ENCODE data around the gene MFSD12. TPM values are rescaled to one million over a fixed set of nuclear protein-coding genes. Genes with fewer than 3 reads are reported as not detected.

MFSD12 gene
- polyA plus RNA-seq, 1 donor from 2014 or later, result 38.5 TPM

DNA sequence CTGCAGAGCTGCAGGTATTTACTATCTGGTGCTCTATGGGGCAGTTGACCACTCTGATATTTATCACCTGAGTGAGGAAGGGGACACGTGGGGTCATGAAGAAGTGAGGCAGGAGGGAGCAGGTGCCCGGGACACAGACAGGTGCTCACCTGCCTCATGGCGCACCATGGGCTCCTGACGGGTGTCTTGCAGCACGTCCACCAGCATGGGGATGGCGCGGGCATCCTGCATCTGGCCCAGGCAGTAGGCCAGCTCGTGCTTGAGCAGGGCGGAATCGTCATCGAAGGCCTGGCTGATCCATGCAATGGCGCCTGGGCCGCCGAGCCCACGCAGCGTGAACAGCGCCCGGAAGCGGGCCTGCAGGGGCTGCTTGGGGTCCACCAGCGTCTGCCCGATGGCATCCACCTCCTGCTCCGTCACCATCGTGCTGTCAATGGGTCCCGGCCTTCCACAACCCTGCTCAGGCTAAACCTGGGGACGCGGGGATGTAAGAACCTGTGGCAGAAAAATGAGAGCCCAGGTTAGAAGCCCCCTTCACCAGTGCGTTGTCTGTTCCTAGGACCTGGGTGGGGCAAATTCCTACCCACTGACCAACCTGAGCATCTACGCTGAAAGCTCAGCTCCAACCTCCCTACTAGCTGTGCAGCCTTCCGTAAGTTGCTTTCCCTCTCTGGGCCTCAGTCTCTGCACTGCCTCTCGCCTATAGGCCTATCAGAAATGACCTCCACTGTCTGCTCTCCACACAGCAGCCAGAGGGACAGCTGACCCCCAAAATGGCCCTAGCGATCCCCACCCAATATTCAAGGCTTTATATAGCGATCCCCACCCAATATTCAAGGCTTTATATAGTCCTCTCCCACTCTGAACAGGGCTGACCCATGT lies 60.8 kb downstream of the MFSD12 start:
- Histone ChIP-seq H2AFZ (ENCODE audit: low read depth, low read length) (no peak overlapping the region), H3K9me3 (ENCODE audit: low read length) (no peaks in the 10 kb centered on the region), H3K9me2 (ENCODE audit: insufficient read depth, low read length) (no peaks in the 10 kb centered on the region), H3K36me3 (ENCODE audit: insufficient read depth, low read length) (no peaks in the 10 kb centered on the region), H4K20me1 (ENCODE audit: insufficient read depth) (no peaks in the 10 kb centered on the region), H3K27me3 (ENCODE audit: insufficient read depth, low read depth, low read length) (no peaks in the 10 kb centered on the region), H3K27ac (ENCODE audit: low read length) (no peak overlapping the region), H3K4me2 (ENCODE audit: low read length) (no peak overlapping the region), H3K9ac (ENCODE audit: low read length) (no peak overlapping the region), H3K4me3 (ENCODE audit: low read length) (no peak overlapping the region), H3K79me2 (replicated peaks; ENCODE audit: insufficient read depth, low read length) (peaks cover 15% of the 10 kb centered on the region), H3F3A (ENCODE audit: insufficient read depth, low read length, poor library complexity, severe bottlenecking) (no peaks in the 10 kb centered on the region)
- TF ChIP-seq SMC3 (conservative IDR thresholded peaks at IDR 0.05; ENCODE audit: poor library complexity) (no peak), POLR2AphosphoS5 (IDR thresholded peaks at IDR 0.05) (no peak), RAD21 (conservative IDR thresholded peaks at IDR 0.05) (no peak), TAF1 (IDR thresholded peaks at IDR 0.05; ENCODE audit: low read depth) (no peak), EP300 (conservative IDR thresholded peaks at IDR 0.05; ENCODE audit: poor library complexity, severe bottlenecking) (no peak), EZH2 (IDR thresholded peaks at IDR 0.05; ENCODE audit: borderline replicate concordance, insufficient read depth, low read length, poor library complexity, severe bottlenecking) (no peak), MXI1 (conservative IDR thresholded peaks at IDR 0.05; ENCODE audit: poor library complexity, severe bottlenecking) (no peak)
- TF ChIP-seq, protein P1, sequence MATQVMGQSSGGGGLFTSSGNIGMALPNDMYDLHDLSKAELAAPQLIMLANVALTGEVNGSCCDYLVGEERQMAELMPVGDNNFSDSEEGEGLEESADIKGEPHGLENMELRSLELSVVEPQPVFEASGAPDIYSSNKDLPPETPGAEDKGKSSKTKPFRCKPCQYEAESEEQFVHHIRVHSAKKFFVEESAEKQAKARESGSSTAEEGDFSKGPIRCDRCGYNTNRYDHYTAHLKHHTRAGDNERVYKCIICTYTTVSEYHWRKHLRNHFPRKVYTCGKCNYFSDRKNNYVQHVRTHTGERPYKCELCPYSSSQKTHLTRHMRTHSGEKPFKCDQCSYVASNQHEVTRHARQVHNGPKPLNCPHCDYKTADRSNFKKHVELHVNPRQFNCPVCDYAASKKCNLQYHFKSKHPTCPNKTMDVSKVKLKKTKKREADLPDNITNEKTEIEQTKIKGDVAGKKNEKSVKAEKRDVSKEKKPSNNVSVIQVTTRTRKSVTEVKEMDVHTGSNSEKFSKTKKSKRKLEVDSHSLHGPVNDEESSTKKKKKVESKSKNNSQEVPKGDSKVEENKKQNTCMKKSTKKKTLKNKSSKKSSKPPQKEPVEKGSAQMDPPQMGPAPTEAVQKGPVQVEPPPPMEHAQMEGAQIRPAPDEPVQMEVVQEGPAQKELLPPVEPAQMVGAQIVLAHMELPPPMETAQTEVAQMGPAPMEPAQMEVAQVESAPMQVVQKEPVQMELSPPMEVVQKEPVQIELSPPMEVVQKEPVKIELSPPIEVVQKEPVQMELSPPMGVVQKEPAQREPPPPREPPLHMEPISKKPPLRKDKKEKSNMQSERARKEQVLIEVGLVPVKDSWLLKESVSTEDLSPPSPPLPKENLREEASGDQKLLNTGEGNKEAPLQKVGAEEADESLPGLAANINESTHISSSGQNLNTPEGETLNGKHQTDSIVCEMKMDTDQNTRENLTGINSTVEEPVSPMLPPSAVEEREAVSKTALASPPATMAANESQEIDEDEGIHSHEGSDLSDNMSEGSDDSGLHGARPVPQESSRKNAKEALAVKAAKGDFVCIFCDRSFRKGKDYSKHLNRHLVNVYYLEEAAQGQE (IDR thresholded peaks at IDR 0.05; ENCODE audit: borderline replicate concordance), result no peak
- TF ChIP-seq, protein P2, sequence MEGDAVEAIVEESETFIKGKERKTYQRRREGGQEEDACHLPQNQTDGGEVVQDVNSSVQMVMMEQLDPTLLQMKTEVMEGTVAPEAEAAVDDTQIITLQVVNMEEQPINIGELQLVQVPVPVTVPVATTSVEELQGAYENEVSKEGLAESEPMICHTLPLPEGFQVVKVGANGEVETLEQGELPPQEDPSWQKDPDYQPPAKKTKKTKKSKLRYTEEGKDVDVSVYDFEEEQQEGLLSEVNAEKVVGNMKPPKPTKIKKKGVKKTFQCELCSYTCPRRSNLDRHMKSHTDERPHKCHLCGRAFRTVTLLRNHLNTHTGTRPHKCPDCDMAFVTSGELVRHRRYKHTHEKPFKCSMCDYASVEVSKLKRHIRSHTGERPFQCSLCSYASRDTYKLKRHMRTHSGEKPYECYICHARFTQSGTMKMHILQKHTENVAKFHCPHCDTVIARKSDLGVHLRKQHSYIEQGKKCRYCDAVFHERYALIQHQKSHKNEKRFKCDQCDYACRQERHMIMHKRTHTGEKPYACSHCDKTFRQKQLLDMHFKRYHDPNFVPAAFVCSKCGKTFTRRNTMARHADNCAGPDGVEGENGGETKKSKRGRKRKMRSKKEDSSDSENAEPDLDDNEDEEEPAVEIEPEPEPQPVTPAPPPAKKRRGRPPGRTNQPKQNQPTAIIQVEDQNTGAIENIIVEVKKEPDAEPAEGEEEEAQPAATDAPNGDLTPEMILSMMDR (IDR thresholded peaks at IDR 0.05; ENCODE audit: poor library complexity, severe bottlenecking), result no peak

GRCh38 chr19:3494559-3494958 lies 62.8 kb downstream of the MFSD12 start:
- Histone ChIP-seq H3K27ac (ENCODE audit: low read length) (no peak overlapping the region), H3K9ac (ENCODE audit: low read length) (no peak overlapping the region)

More at GRCh38 chr19:3494559-3494958, 62.8 kb downstream of the MFSD12 start:
- Histone ChIP-seq H3K9me2 (ENCODE audit: insufficient read depth, low read length) (no peaks in the 10 kb centered on the region), H3K4me3 (ENCODE audit: low read length) (no peak overlapping the region), H3K9me3 (ENCODE audit: low read length) (no peaks in the 10 kb centered on the region), H3K36me3 (ENCODE audit: insufficient read depth, low read length) (no peaks in the 10 kb centered on the region), H3K79me2 (replicated peaks; ENCODE audit: insufficient read depth, low read length) (peaks cover 8% of the 10 kb centered on the region), H2AFZ (ENCODE audit: low read depth, low read length) (no peak overlapping the region), H3K27me3 (ENCODE audit: insufficient read depth, low read depth, low read length) (no peaks in the 10 kb centered on the region), H3F3A (ENCODE audit: insufficient read depth, low read length, poor library complexity, severe bottlenecking) (no peaks in the 10 kb centered on the region), H4K20me1 (ENCODE audit: insufficient read depth) (no peaks in the 10 kb centered on the region), H3K4me2 (ENCODE audit: low read length) (no peak overlapping the region)
- TF ChIP-seq POLR2AphosphoS5 (IDR thresholded peaks at IDR 0.05) (no peak), TAF1 (IDR thresholded peaks at IDR 0.05; ENCODE audit: low read depth) (no peak), EZH2 (IDR thresholded peaks at IDR 0.05; ENCODE audit: borderline replicate concordance, insufficient read depth, low read length, poor library complexity, severe bottlenecking) (no peak)
- TF ChIP-seq, protein P2 (IDR thresholded peaks at IDR 0.05; ENCODE audit: poor library complexity, severe bottlenecking), result no peak

Small RNA genes lying within 50 kb of the gene (small RNA-seq; reads per million reads assigned to genes)
- 0 reads per million in 3 experiments for gene AC005786.1
- gene RF00212, result 0 reads per million in 3 experiments

Other genes with a start within 250 kb of the MFSD12 start
- gene NFIC, start 191.0 kb downstream of the MFSD12 start, polyA plus RNA-seq, result 0.18 and 0.24 TPM in 2 replicates
- not detected in 2 replicates for gene SMIM24, start 77.1 kb downstream of the MFSD12 start, polyA plus RNA-seq
- gene SMIM44, start 74.1 kb downstream of the MFSD12 start, polyA plus RNA-seq, result not detected in 2 replicates
- 18.9 and 20.3 TPM in 2 replicates for gene DOHH, start 56.9 kb downstream of the MFSD12 start, polyA plus RNA-seq
- gene FZR1, start 51.3 kb downstream of the MFSD12 start, polyA plus RNA-seq, result 55.7 and 62.8 TPM in 2 replicates
- 1.2 TPM in 1 of 2 replicates, not detected in the other for gene TEKTIP1, start 18.4 kb downstream of the MFSD12 start, polyA plus RNA-seq
- 17.3 and 22.6 TPM in 2 replicates for gene HMG20B, start 15.4 kb upstream of the MFSD12 start, polyA plus RNA-seq
- gene GIPC3, start 27.9 kb upstream of the MFSD12 start, polyA plus RNA-seq, result not detected in 2 replicates
- gene TBXA2R, start 49.3 kb upstream of the MFSD12 start, polyA plus RNA-seq, result not detected in 2 replicates
- gene CACTIN, start 69.2 kb upstream of the MFSD12 start, polyA plus RNA-seq, result 21.4 and 26.6 TPM in 2 replicates
- 7.0 and 7.1 TPM in 2 replicates for gene PIP5K1C, start 142.9 kb upstream of the MFSD12 start, polyA plus RNA-seq
- gene TJP3, start 150.8 kb upstream of the MFSD12 start, polyA plus RNA-seq, result 0.15 TPM in 1 of 2 replicates, not detected in the other
- gene APBA3, start 204.1 kb upstream of the MFSD12 start, polyA plus RNA-seq, result 37.1 and 56.3 TPM in 2 replicates
- gene MRPL54, start 205.1 kb upstream of the MFSD12 start, polyA plus RNA-seq, result 74.7 and 83.8 TPM in 2 replicates
- not detected in 2 replicates for gene RAX2, start 214.6 kb upstream of the MFSD12 start, polyA plus RNA-seq
- 2.6 and 4.1 TPM in 2 replicates for gene MATK, start 228.8 kb upstream of the MFSD12 start, polyA plus RNA-seq